ENCODE data around the gene XKR8. TPM values are rescaled to one million over a fixed set of nuclear protein-coding genes. Genes with fewer than 3 reads are reported as not detected.

Gene XKR8
- total RNA-seq (1 to 10 TPM; 4.5 to 8.9 (median 6.6) TPM), polyA plus RNA-seq (1 to 10 TPM; 9.3 to 9.5 TPM)

GRCh38 chr1:27959792-27960603 is at the start of gene XKR8:
TSS of gene XKR8 (plus strand) at chr1:27959973. CDS start at chr1:27960070, 97 bp downstream.
- peaks cover 0 to 7% (median 0%) of the 10 kb centered on the region in 3 donors for H3K36me3 ChIP-seq
- ATAC-seq (peak; percentile 89 to 95 (median 92)), DNase-seq (peak; percentile 80 to 94 (median 86)), FAIRE-seq (no peak)
- H3K27ac ChIP-seq = peak within 1 kb of the TSS; percentile 79 to 88 (median 86)
- 1 to 2% methylated on average over 61 to 68 of the region's 68 CpGs for WGBS, 2 donors
- H3K4me1 ChIP-seq = peaks cover 0 to 6% (median 4%) of the 10 kb centered on the region in 3 donors
- TF ChIP-seq, protein P1, sequence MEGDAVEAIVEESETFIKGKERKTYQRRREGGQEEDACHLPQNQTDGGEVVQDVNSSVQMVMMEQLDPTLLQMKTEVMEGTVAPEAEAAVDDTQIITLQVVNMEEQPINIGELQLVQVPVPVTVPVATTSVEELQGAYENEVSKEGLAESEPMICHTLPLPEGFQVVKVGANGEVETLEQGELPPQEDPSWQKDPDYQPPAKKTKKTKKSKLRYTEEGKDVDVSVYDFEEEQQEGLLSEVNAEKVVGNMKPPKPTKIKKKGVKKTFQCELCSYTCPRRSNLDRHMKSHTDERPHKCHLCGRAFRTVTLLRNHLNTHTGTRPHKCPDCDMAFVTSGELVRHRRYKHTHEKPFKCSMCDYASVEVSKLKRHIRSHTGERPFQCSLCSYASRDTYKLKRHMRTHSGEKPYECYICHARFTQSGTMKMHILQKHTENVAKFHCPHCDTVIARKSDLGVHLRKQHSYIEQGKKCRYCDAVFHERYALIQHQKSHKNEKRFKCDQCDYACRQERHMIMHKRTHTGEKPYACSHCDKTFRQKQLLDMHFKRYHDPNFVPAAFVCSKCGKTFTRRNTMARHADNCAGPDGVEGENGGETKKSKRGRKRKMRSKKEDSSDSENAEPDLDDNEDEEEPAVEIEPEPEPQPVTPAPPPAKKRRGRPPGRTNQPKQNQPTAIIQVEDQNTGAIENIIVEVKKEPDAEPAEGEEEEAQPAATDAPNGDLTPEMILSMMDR (IDR thresholded peaks at IDR 0.05) = peak; percentile 18 to 40 (median 34)
- no peaks in the 10 kb centered on the region for H3K27me3 ChIP-seq
- intact Hi-C loops (cut with DNase I) = no loop called here
- peak within 1 kb of the TSS; percentile 57 to 87 (median 66) for H3K4me3 ChIP-seq
- no peaks in the 10 kb centered on the region for H3K9me3 ChIP-seq

DNA sequence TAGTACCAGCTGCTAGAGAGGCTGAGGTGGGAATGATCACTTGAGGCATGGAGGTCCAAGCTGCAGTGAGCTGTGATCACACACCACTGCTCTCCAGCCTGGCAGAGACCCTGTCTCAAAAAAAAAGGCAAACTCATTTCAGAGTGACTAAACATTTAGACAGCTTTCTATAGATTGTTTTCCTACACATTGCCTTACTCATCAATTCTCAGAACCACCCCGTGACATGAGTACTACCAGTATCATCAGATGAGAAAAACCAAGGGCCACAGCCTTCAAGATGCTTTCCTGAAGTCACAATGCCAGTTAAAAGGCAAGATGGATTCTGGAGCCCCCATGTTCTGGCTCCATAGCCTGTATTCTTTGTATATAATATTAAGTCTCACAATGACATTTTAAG is 47.3 kb upstream of the XKR8 start:
- ATAC-seq = no peak
- DNase-seq = no peak
- H3K27me3 ChIP-seq = no peaks in the 10 kb centered on the region
- 93 to 100% methylated on average over 1 of the region's 1 CpG for WGBS, 2 donors
- intact Hi-C loops (cut with DNase I) = no loop called here
- H3K4me3 ChIP-seq = no peak overlapping the region
- H3K9me3 ChIP-seq = no peaks in the 10 kb centered on the region
- H3K36me3 ChIP-seq = peaks cover 0 to 16% (median 0%) of the 10 kb centered on the region in 3 donors
- peaks cover 0 to 3% (median 0%) of the 10 kb centered on the region in 3 donors for H3K4me1 ChIP-seq
- TF ChIP-seq, protein P1 (IDR thresholded peaks at IDR 0.05) = no peak
- no peak for FAIRE-seq
- H3K27ac ChIP-seq = no peak overlapping the region

DNA sequence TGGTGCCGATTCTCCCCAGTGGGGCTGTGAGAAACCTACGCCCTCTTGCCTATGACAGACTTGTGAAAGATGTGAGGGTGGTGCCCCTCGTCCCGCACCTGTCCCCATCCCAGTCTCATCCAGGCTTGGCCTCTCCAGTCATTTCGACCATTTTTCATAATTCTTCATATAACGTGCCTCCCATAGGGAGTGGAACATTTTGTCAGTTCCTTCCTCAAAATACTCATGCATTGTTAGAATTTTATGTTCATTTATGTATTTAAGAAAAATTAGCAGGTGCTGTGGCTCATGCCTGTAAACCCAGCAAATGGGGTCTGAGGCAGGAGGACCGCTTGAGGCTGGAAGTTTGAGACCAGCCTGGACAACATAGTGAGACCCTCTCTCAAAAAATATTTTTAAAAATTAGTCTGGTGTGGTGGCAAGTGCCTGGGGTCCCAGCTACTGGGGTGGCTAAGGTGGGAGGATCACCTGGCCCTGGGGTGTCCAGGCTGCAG is 44.6 kb upstream of the XKR8 start:
- peak overlapping the region in 3 of 4 donors; percentile 62 to 72 (median 63) for H3K4me3 ChIP-seq
- TF ChIP-seq, protein P1 (IDR thresholded peaks at IDR 0.05) = no peak
- H3K36me3 ChIP-seq = no peaks in the 10 kb centered on the region
- DNase-seq = no peak
- FAIRE-seq = no peak
- H3K9me3 ChIP-seq = no peaks in the 10 kb centered on the region
- intact Hi-C loops (cut with DNase I) = no loop called here
- peak overlapping the region in 3 of 4 donors; percentile 49 to 61 (median 54) for H3K27ac ChIP-seq
- H3K27me3 ChIP-seq = no peaks in the 10 kb centered on the region
- 56 to 66% methylated on average over 7 of the region's 7 CpGs for WGBS, 2 donors
- H3K4me1 ChIP-seq = peaks cover 0 to 3% (median 0%) of the 10 kb centered on the region in 3 donors
- no peak for ATAC-seq

DNA sequence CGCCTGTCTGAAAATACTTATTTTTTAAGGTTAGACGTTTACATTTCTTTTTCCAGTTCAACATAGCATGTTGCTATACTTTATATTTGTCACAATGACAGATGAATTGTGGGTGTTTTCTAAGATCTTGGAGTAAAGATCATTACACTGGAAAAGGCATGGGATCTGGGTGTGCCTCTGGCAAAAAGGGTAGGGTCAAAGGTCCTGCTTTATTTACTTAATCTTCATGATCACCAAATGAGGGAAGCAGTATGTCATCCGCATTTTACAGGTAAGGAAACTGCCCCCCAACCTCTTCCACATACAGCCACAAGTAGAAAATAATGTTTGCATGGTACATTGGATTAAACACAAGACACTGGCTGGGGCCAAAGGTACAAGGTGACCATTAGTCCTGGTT is 37.5 kb upstream of the XKR8 start:
- intact Hi-C loops (cut with DNase I) = no loop called here
- Histone ChIP-seq H3K36me3 (no peaks in the 10 kb centered on the region), H3K4me1 (no peaks in the 10 kb centered on the region), H3K27me3 (no peaks in the 10 kb centered on the region), H3K9me3 (no peaks in the 10 kb centered on the region), H3K27ac (no peak overlapping the region), H3K4me3 (no peak overlapping the region)
- 68 to 78% methylated on average over 3 of the region's 3 CpGs for WGBS, 2 donors
- TF ChIP-seq, protein P1 (IDR thresholded peaks at IDR 0.05) = no peak
- FAIRE-seq (no peak), DNase-seq (no peak), ATAC-seq (no peak)

All from pancreas (tissue), 10 donors.